ENCODE results near the gene PRSS16.

- TF ChIP-seq EP300 (IDR thresholded peaks at IDR 0.05) (no peak), CTCF (IDR thresholded peaks at IDR 0.05) (no peak)
These were observed at the start of gene PRSS16 for GRCh38 chr6:27247133-27247836.

All from sigmoid colon (tissue), 4 donors.